ENCODE measurements around the gene ZBTB1. TPM values are rescaled to one million over a fixed set of nuclear protein-coding genes. Genes with fewer than 3 reads are reported as not detected.
"Not testable (repeated sequence)": the region's sequence is repeated elsewhere in the genome, so short reads cannot be mapped to it uniquely, and the experiment has no call there.

Gene ZBTB1
- total RNA-seq, 2 donors from 2014 or later = 37.9 to 43.3 TPM

DNA sequence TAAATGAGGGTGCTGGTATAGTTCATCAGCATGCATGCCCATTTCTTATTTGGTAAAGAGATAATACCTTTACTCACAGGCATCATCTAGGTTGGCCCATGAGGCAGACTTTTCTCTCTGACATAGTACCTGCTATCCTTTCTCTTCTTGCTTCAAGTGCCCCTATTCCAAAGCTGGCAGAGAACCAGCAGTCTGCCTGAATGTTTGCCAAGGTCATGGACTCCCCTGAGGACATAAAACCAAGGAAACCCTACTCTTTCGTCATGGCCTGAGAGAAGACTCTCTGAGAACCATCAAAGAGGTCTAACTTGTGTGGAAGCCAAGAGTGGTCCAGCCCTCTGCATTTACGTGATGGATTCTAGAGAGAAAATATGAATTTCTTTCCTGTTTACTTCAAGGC lies 57.1 kb downstream of the ZBTB1 start:
- H3K27ac ChIP-seq = no peak overlapping the region
- ATAC-seq (ENCODE audit: insufficient number of reproducible peaks, low FRiP score, low read depth) (no peak), DNase-seq (ENCODE audit: low spot score) (no peak)

DNA sequence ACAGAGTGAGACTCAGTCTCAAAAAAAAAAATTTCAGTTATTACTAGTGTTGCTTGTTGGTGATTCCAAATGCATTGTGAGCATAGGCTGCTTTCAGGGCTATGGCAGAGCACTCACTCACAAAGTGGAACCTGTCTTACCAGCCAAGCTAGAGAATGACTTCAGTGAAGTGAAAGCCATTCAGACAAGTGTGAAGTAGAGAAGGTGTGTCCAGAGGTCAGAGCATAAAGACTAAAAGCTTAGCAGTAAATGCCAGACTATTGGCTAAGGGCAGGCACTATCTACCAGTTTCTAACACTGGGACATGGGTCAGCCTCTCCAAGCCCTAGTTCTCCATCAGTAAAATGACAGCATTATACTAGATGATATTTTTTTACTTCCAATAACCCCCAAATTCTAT lies 57.9 kb downstream of the ZBTB1 start:
- Histone ChIP-seq H3K4me1 (ENCODE audit: control insufficient read depth in 1 of 2, low read depth in 2 of 2) (peaks cover 9 to 17% of the 10 kb centered on the region in 2 donors), H3K4me3 (no peak overlapping the region), H3K27me3 (replicated peaks; ENCODE audit: insufficient read depth) (no peaks in the 10 kb centered on the region), H3K27ac (no peak overlapping the region), H3K9me3 (no peaks in the 10 kb centered on the region), H3K36me3 (no peaks in the 10 kb centered on the region)
- DNase-seq (ENCODE audit: low spot score) = no peak
- TF ChIP-seq, protein P1, sequence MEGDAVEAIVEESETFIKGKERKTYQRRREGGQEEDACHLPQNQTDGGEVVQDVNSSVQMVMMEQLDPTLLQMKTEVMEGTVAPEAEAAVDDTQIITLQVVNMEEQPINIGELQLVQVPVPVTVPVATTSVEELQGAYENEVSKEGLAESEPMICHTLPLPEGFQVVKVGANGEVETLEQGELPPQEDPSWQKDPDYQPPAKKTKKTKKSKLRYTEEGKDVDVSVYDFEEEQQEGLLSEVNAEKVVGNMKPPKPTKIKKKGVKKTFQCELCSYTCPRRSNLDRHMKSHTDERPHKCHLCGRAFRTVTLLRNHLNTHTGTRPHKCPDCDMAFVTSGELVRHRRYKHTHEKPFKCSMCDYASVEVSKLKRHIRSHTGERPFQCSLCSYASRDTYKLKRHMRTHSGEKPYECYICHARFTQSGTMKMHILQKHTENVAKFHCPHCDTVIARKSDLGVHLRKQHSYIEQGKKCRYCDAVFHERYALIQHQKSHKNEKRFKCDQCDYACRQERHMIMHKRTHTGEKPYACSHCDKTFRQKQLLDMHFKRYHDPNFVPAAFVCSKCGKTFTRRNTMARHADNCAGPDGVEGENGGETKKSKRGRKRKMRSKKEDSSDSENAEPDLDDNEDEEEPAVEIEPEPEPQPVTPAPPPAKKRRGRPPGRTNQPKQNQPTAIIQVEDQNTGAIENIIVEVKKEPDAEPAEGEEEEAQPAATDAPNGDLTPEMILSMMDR (IDR thresholded peaks at IDR 0.05) = no peak
- ATAC-seq (ENCODE audit: insufficient number of reproducible peaks, low FRiP score, low read depth) = no peak

More for the DNA sequence above, 57.1 kb downstream of the ZBTB1 start:
- Histone ChIP-seq H3K9me3 (no peaks in the 10 kb centered on the region), H3K4me3 (no peak overlapping the region), H3K4me1 (ENCODE audit: control insufficient read depth in 1 of 2, low read depth in 2 of 2) (peaks cover 4 to 9% of the 10 kb centered on the region in 2 donors), H3K36me3 (no peaks in the 10 kb centered on the region), H3K27me3 (replicated peaks; ENCODE audit: insufficient read depth) (no peaks in the 10 kb centered on the region)
- TF ChIP-seq, protein P1 (IDR thresholded peaks at IDR 0.05) = no peak

DNA sequence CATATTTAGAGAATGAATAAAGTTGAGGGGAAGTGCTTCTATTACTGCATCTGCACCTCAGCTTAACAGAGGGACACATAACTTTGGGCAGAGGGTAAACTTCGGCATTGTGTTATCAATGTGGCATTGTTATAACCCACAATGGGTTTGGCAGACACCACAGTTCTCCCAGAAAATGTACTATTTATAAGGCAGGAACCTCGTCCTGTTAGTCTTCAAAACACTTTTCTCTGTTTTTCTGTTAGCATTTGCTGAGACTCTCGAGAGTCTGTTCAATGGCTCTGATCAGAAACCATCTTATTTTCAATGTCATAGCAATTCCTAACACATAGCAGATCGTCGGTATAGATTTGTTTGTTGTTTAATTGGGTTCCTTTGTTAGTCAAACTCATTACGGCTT lies 59.1 kb downstream of the ZBTB1 start:
- Histone ChIP-seq H3K36me3 (no peaks in the 10 kb centered on the region), H3K27ac (no peak overlapping the region), H3K27me3 (replicated peaks; ENCODE audit: insufficient read depth) (no peaks in the 10 kb centered on the region), H3K4me3 (no peak overlapping the region), H3K9me3 (no peaks in the 10 kb centered on the region), H3K4me1 (ENCODE audit: control insufficient read depth in 1 of 2, low read depth in 2 of 2) (peaks cover 19 to 26% of the 10 kb centered on the region in 2 donors)
- no peak for DNase-seq (ENCODE audit: low spot score)
- ATAC-seq (ENCODE audit: insufficient number of reproducible peaks, low FRiP score, low read depth) = no peak
- TF ChIP-seq, protein P1 (IDR thresholded peaks at IDR 0.05) = no peak

DNA sequence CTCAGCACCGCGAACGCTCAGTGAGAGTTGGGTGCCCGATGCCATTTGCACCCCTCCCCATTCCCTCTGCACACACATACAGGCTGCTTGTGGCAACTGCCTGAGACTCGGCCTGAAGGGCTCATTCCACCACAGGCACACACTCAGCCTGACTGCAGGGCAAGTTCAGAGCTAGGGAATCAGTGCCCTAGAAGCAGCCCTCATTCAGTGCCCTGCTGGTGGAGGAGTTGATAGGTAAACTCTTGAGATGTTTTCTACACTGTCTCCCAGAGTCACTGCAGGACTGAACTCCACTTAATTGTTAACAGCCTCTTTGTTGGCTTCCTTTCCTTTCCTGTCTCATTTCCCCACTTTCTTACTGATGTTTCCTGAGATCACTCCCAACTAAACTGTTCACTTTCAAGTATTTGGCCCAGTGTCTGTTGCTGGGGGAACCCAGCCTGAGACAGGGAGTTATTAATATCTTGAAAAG lies 62.1 kb downstream of the ZBTB1 start:
- Histone ChIP-seq H3K36me3 (no peaks in the 10 kb centered on the region), H3K27ac (peak overlapping the region; percentile 72 to 81), H3K4me3 (peak overlapping the region; percentile 6), H3K9me3 (no peaks in the 10 kb centered on the region), H3K27me3 (replicated peaks; ENCODE audit: insufficient read depth) (no peaks in the 10 kb centered on the region), H3K4me1 (ENCODE audit: control insufficient read depth in 1 of 2, low read depth in 2 of 2) (peaks cover 25 to 39% of the 10 kb centered on the region in 2 donors)
- TF ChIP-seq, protein P1 (IDR thresholded peaks at IDR 0.05) = no peak
- no peak for DNase-seq (ENCODE audit: low spot score)
- ATAC-seq (ENCODE audit: insufficient number of reproducible peaks, low FRiP score, low read depth) = no peak

DNA sequence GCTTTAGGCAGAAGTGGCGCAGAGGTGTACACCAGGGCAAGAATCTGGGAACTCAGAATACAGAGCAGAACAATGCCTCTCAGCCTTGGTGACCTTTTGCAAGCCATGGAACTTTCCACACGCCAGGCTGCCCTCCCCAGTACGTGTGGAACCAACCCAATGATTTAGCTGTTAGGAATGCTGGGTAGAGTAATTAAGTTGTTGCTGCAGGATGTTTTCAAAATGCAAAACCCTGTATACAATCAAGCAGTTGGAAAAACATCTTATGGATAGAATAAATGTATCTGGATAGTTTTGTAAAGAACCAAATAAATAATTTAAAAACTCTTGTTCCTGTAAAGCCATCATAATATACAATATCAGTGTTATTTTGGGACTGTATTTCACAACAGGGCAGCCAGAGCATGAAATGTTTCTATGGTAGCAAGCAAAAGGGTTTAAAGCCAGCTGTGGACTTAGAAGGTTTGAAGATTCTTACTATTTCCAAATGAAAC lies 64.6 kb downstream of the ZBTB1 start:
- DNase-seq (ENCODE audit: low spot score) (peak; percentile 21), ATAC-seq (ENCODE audit: insufficient number of reproducible peaks, low FRiP score, low read depth) (peak; percentile 96)
- peak overlapping the region; percentile 43 for H3K4me3 ChIP-seq

DNA sequence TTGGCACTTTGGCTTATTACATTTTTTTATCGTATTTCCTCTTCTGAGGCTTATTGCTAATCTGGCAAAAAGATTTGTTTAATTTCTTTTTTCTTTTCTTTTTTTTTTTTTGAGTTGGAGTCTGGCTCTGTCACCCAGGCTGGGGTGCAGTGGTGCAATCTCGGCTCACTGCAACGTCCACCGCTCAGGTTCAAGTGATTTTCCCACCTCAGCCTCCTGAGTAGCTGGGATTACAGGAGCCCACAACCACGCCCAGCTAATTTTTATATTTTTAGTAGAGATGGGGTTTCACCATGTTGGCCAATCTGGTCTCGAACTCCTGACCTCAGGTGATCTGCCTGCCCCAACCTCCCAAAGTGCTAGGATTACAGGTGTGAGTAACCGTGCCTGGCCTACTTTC lies 65.1 kb downstream of the ZBTB1 start:
- Histone ChIP-seq H3K4me1 (ENCODE audit: control insufficient read depth in 1 of 2, low read depth in 2 of 2) (peaks cover 34 to 53% of the 10 kb centered on the region in 2 donors), H3K27ac (peak overlapping the region; percentile 80 to 83), H3K4me3 (peak overlapping the region; percentile 43)
- not testable (repeated sequence) for H3K27me3 ChIP-seq (replicated peaks; ENCODE audit: insufficient read depth); H3K36me3 ChIP-seq; DNase-seq (ENCODE audit: low spot score); H3K9me3 ChIP-seq
- ATAC-seq (ENCODE audit: insufficient number of reproducible peaks, low FRiP score, low read depth) = peak; percentile 11

More for the DNA sequence above, 64.6 kb downstream of the ZBTB1 start:
- TF ChIP-seq, protein P1 (IDR thresholded peaks at IDR 0.05) = no peak
- H3K4me1 ChIP-seq (ENCODE audit: control insufficient read depth in 1 of 2, low read depth in 2 of 2) = peaks cover 34 to 53% of the 10 kb centered on the region in 2 donors
- no peaks in the 10 kb centered on the region for H3K27me3 ChIP-seq (replicated peaks; ENCODE audit: insufficient read depth)
- no peaks in the 10 kb centered on the region for H3K9me3 ChIP-seq
- H3K36me3 ChIP-seq = no peaks in the 10 kb centered on the region
- peak overlapping the region; percentile 80 to 83 for H3K27ac ChIP-seq
